Karpas-422 (cell line): ENCODE results near the gene NTRK3. TPM values are rescaled to one million over a fixed set of nuclear protein-coding genes. Genes with fewer than 3 reads are reported as not detected.
"Not testable (repeated sequence)": the region's sequence is repeated elsewhere in the genome, so short reads cannot be mapped to it uniquely, and the experiment has no call there.

Experiments
- DNase-seq: peaks from one replicate; pipeline ENCODE4 v3.0.0-alpha.2; 2015
- H2AFZ ChIP-seq: fragments of 200-600 bp; sonication (generic); 2 replicates; pipeline ENCODE4 v1.6.1; 2014; ENCODE audit warnings: antibody characterized with exemption, low read length, mixed read lengths
- H3K27ac ChIP-seq: fragments of 200-600 bp; sonication (generic); 2 replicates; pipeline ENCODE4 v1.5.1; 2014; ENCODE audit warnings: mild to moderate bottlenecking, low read length, moderate library complexity
- H3K27me3 ChIP-seq: fragments of 200-600 bp; sonication (generic); 2 replicates; pipeline ENCODE4 v1.6.1; 2014; ENCODE audit warnings: low read length, mixed read lengths
- H3K36me3 ChIP-seq: fragments of 200-600 bp; sonication (generic); 2 replicates; pipeline ENCODE4 v1.6.1; 2014; ENCODE audit warnings: low read length, mixed read lengths; ENCODE audit not compliant: insufficient read depth
- H3K4me1 ChIP-seq: fragments of 200-600 bp; sonication (generic); 2 replicates; pipeline ENCODE4 v1.6.1; 2014; ENCODE audit warnings: mild to moderate bottlenecking, low read length, mixed read lengths
- H3K4me2 ChIP-seq: fragments of 200-600 bp; sonication (generic); 2 replicates; pipeline ENCODE4 v1.6.1; 2014; ENCODE audit warnings: low read length, low read depth, mild to moderate bottlenecking; ENCODE audit not compliant: poor library complexity, severe bottlenecking
- H3K4me3 ChIP-seq: fragments of 200-600 bp; sonication (generic); 2 replicates; pipeline ENCODE4 v1.5.1; 2014; ENCODE audit warnings: mild to moderate bottlenecking, antibody characterized with exemption, low read length, mixed read lengths
- H3K79me2 ChIP-seq: fragments of 200-600 bp; sonication (generic); 2 replicates; pipeline ENCODE4 v1.6.1; 2014; ENCODE audit warnings: mild to moderate bottlenecking, low read length, mixed read lengths
- H3K9ac ChIP-seq: fragments of 200-600 bp; sonication (generic); 2 replicates; pipeline ENCODE4 v1.6.0; 2014; ENCODE audit warnings: low read length
- H3K9me2 ChIP-seq: fragments of 200-600 bp; sonication (generic), shearing (Covaris generic); replicated peaks from 2 replicates; pipeline ENCODE4 v1.6.0; 2014; ENCODE audit warnings: mild to moderate bottlenecking, low read length, moderate library complexity; ENCODE audit not compliant: insufficient read depth
- H3K9me3 ChIP-seq: fragments of 300-700, 200-600 bp; sonication (generic); 2 replicates; pipeline ENCODE4 v1.6.1; 2014; ENCODE audit warnings: low read length, mixed read lengths
- H4K20me1 ChIP-seq: fragments of 200-600 bp; sonication (generic); 2 replicates; pipeline ENCODE4 v1.6.1; 2014; ENCODE audit warnings: mild to moderate bottlenecking, antibody characterized with exemption, low read length, low read depth; ENCODE audit not compliant: insufficient read depth
- total RNA-seq: library from RNA; depleted of rRNA; stranded (reverse); fragments of >200 nt; shearing (Covaris generic); gene quantifications from 2 replicates; pipeline ENCODE4 v1.2.3, GENCODE V29; 2014; ENCODE audit warnings: low replicate concordance

Gene NTRK3
- total RNA-seq, 1 experiment from 2014 or later, result 0.11 TPM

DNA sequence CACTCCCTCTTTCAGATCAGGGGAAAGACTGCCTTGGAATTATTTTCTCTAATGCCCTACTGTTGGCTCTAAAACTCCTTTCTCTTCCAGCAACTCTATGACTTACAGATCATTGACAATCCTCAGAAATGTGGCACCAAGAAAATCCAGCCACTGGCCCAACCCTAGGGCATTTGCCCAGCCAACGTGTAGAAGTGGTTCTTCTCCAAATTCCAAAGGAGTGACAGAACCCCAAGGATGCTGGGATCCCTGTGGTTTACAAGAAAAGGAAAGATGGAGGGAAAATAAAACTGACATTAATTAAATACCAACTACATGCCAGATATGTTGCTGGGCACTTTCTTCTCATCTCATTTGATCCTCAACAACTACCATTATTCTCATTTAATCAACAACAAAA is 216.0 kb downstream of the NTRK3 start:
- Histone ChIP-seq H3K36me3 (no peaks in the 10 kb centered on the region), H3K9me3 (no peaks in the 10 kb centered on the region), H3K9ac (no peak overlapping the region), H3K4me2 (no peak overlapping the region), H4K20me1 (no peaks in the 10 kb centered on the region), H3K27me3 (no peaks in the 10 kb centered on the region), H3K79me2 (no peaks in the 10 kb centered on the region), H3K4me3 (no peak overlapping the region), H2AFZ (no peak overlapping the region), H3K4me1 (no peaks in the 10 kb centered on the region), H3K27ac (no peak overlapping the region), H3K9me2 (no peaks in the 10 kb centered on the region)
- no peak for DNase-seq

DNA sequence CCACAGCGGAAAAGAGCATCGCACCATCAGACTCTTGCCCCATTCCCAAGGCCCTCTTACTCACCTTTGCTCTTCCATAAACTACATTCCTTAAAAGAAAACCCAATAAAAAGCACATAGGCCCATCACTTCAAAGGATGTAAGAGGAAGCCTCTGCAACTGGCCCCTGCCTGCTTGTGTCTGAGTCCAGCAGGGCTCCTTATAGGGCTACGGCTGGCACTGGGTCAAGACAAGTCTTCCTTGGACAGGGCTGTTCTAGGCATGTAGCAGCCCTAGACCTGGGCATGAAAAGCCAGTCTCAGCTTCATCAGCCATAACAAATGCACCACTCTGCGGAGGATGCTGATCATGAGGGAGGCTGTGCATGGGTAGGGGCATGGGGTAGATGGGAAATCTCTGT is 218.3 kb downstream of the NTRK3 start:
- DNase-seq, result no peak
- no peaks in the 10 kb centered on the region for H3K79me2 ChIP-seq
- no peaks in the 10 kb centered on the region for H3K9me2 ChIP-seq
- no peak overlapping the region for H3K9ac ChIP-seq
- no peaks in the 10 kb centered on the region for H3K27me3 ChIP-seq
- no peak overlapping the region for H3K27ac ChIP-seq
- H3K36me3 ChIP-seq, result no peaks in the 10 kb centered on the region
- H3K4me3 ChIP-seq, result no peak overlapping the region
- H3K4me1 ChIP-seq, result no peaks in the 10 kb centered on the region
- H3K4me2 ChIP-seq, result no peak overlapping the region
- H2AFZ ChIP-seq, result no peak overlapping the region
- H3K9me3 ChIP-seq, result no peaks in the 10 kb centered on the region
- H4K20me1 ChIP-seq, result no peaks in the 10 kb centered on the region

DNA sequence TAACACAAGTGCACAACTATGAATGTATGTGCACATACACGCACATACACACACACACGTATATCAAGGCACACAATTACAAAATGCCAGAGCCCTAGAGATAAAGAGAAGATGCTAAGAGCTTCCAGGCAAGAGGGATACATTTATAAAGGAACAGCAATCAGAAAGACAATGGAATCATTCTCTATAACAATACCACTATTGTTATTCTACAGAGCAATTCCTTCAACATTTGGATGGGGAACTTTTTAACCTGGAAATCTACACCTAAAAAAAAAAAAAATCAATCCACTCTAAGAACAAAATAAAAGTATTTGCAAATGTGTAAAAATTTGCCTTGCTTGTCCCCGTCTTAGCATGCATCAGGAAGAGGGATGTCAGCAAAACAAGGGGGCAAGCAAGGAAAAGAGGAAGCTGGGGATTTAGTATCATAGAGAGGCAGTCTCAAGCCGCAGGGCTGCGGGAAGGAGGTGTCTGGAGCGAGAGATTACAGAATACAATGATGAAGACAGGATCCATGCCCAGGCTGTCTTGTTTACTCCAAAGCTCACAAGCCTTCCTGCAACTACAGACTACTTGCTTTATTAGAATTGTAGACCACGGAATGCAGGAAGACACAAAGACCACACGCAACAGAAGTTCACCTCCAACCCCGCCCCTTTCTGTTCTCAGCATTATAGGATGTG is 220.2 kb downstream of the NTRK3 start:
- no peak for DNase-seq
- no peak overlapping the region for H3K4me3 ChIP-seq
- no peak overlapping the region for H3K9ac ChIP-seq
- H3K79me2 ChIP-seq, result no peaks in the 10 kb centered on the region
- no peaks in the 10 kb centered on the region for H3K36me3 ChIP-seq
- no peak overlapping the region for H2AFZ ChIP-seq
- no peaks in the 10 kb centered on the region for H3K9me3 ChIP-seq
- no peaks in the 10 kb centered on the region for H3K27me3 ChIP-seq
- no peaks in the 10 kb centered on the region for H4K20me1 ChIP-seq
- H3K9me2 ChIP-seq, result no peaks in the 10 kb centered on the region
- H3K27ac ChIP-seq, result no peak overlapping the region
- H3K4me2 ChIP-seq, result no peak overlapping the region
- no peaks in the 10 kb centered on the region for H3K4me1 ChIP-seq

DNA sequence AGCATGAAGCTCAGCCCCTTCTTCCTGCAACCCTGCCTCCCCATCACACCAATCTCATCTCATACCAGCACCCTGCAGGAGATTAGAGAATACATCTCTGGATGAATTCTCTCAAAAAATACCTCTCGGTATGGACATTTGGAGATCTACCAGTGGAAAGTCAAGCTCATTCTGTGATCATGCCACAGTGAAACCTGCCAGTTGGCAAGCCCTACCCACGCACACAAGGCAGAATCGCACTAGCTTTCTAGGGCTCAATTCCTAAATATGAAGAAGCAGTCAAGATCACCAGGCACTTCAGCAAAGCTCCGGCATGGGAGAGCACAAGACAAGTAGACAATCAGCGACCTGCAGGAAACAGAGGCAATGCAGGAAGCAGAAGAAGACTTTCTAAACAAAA is 221.2 kb downstream of the NTRK3 start:
- DNase-seq, result no peak
- Histone ChIP-seq H3K9ac (no peak overlapping the region), H3K4me2 (no peak overlapping the region), H2AFZ (no peak overlapping the region), H3K4me3 (no peak overlapping the region), H3K79me2 (no peaks in the 10 kb centered on the region), H3K27ac (no peak overlapping the region), H3K9me2 (no peaks in the 10 kb centered on the region), H3K4me1 (no peaks in the 10 kb centered on the region), H3K27me3 (no peaks in the 10 kb centered on the region), H3K36me3 (no peaks in the 10 kb centered on the region), H4K20me1 (no peaks in the 10 kb centered on the region), H3K9me3 (no peaks in the 10 kb centered on the region)

DNA sequence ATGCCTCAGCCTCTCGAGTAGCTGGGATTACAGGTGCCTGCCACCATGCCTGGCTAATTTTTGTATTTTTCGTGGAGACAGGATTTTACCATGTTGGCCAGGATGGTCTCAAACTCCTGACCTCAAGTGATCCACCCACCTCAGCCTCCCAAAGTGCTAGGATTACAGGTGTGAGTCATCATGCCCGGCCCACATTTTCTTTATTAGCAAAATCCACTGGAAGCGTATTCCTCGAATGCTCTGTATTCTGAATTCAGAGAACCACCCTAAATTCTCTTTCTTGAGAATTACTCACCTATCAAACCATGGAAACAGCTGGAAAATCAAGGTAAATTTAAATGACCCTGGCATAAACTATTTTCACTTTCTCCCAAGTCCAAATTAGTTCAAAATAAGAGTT is 223.1 kb downstream of the NTRK3 start:
- H3K9ac ChIP-seq, H4K20me1 ChIP-seq, H3K9me3 ChIP-seq, H3K27me3 ChIP-seq, H3K79me2 ChIP-seq, H3K4me3 ChIP-seq, H3K27ac ChIP-seq, H2AFZ ChIP-seq, H3K4me1 ChIP-seq, DNase-seq, H3K9me2 ChIP-seq, H3K36me3 ChIP-seq, H3K4me2 ChIP-seq: not testable (repeated sequence)

DNA sequence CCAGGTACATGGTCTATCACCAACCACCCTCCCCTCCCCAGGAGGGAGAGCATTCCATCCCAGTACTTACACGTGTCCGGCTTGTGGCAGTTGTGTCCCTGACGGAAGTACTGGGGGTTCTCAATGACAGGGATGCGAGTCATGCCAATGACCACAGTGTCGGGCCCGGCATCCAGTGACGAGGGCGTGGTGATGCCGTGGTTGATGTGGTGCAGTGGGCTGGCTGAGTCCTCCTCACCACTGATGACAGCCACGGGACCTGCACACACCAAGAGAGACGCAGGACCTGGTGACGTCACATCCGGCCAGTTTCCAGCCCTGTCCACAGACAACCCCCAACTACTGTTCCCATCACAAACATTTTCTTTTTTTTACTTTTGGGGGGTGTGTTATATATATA is 223.8 kb downstream of the NTRK3 start:
- Histone ChIP-seq H4K20me1 (no peaks in the 10 kb centered on the region), H3K4me2 (no peak overlapping the region)

DNA sequence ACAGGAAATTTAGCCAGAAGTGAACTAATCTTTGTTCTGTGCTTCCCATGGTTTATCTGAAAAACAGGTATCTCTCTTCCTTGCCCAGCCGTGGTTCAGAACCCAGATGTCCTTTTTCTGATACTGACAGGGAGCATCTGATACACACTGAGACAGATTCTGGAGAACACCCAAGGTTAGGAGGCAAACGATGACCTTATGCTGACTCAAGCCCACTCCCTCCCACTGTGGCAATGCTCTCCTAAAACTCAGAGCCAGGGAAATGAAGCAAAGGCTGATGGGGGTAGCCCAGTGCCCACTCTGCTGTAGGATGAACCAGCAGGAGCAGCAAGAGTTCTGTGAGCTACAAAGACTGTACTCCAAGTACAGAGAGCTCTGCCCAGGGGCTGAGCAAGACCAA is 225.1 kb downstream of the NTRK3 start:
- Histone ChIP-seq H3K4me2 (no peak overlapping the region), H4K20me1 (no peaks in the 10 kb centered on the region), H3K9me3 (no peaks in the 10 kb centered on the region), H3K79me2 (no peaks in the 10 kb centered on the region), H3K4me3 (no peak overlapping the region), H3K27ac (no peak overlapping the region), H2AFZ (no peak overlapping the region), H3K27me3 (no peaks in the 10 kb centered on the region), H3K36me3 (no peaks in the 10 kb centered on the region), H3K9ac (no peak overlapping the region), H3K4me1 (no peaks in the 10 kb centered on the region), H3K9me2 (no peaks in the 10 kb centered on the region)
- DNase-seq, result no peak

More for the DNA sequence above, 223.8 kb downstream of the NTRK3 start:
- no peaks in the 10 kb centered on the region for H3K9me2 ChIP-seq
- no peak overlapping the region for H2AFZ ChIP-seq
- no peak overlapping the region for H3K9ac ChIP-seq
- DNase-seq, result no peak
- H3K9me3 ChIP-seq, result no peaks in the 10 kb centered on the region
- no peaks in the 10 kb centered on the region for H3K36me3 ChIP-seq
- H3K79me2 ChIP-seq, result no peaks in the 10 kb centered on the region
- H3K27me3 ChIP-seq, result no peaks in the 10 kb centered on the region
- H3K4me1 ChIP-seq, result no peaks in the 10 kb centered on the region
- no peak overlapping the region for H3K4me3 ChIP-seq
- no peak overlapping the region for H3K27ac ChIP-seq

DNA sequence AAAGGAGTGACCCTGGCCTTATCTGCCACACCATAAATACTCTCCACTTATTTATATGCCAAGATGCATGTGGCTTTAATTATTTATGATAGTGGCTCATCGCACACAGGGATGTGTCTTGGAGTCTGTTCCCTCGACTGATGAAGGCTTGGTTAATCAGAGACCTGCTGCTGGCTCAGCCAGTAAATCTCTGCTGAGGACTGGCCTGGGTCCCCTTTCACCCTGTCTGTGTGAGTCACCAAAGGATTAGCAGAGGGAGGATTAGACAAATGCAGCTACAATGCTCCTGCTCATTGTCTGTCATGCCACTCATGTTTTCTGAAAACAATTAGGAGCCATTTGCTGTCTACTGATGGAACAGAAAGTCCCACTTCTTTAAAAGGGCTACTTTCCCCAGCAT is 226.8 kb downstream of the NTRK3 start:
- Histone ChIP-seq H3K9me3 (no peaks in the 10 kb centered on the region), H3K4me1 (no peaks in the 10 kb centered on the region), H3K4me3 (no peak overlapping the region), H3K27ac (no peak overlapping the region), H3K36me3 (no peaks in the 10 kb centered on the region), H2AFZ (no peak overlapping the region), H3K27me3 (no peaks in the 10 kb centered on the region), H3K9me2 (no peaks in the 10 kb centered on the region), H3K4me2 (no peak overlapping the region), H3K9ac (no peak overlapping the region), H4K20me1 (no peaks in the 10 kb centered on the region), H3K79me2 (no peaks in the 10 kb centered on the region)
- DNase-seq, result no peak

DNA sequence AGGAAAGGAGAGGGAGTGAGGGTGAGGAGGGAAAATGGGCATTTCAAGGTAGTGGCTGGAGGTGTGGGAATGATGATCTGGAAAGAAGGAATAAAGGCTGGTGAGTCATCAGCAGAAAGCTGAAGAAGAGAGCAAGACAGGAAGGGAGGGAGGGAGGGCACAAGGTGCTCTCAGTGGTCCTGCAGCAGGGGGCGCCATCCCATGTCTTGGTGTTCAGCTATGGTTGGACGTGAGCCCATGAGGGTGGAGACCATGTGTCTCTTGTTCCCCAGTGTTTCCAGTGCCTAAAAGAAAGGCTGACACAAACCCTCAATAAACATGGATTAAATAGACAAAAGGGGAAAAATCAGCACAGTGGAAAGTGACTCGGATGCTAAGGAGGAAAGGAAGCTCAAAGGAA is 228.5 kb downstream of the NTRK3 start:
- no peak overlapping the region for H3K4me3 ChIP-seq

More for the DNA sequence above, 228.5 kb downstream of the NTRK3 start:
- no peak for DNase-seq
- Histone ChIP-seq H3K36me3 (no peaks in the 10 kb centered on the region), H3K9ac (no peak overlapping the region), H3K27ac (no peak overlapping the region), H3K4me1 (no peaks in the 10 kb centered on the region), H3K4me2 (no peak overlapping the region), H4K20me1 (no peaks in the 10 kb centered on the region), H3K9me2 (no peaks in the 10 kb centered on the region), H3K27me3 (no peaks in the 10 kb centered on the region), H3K79me2 (no peaks in the 10 kb centered on the region), H3K9me3 (no peaks in the 10 kb centered on the region), H2AFZ (no peak overlapping the region)
